IMR-90 (cell line): ENCODE results near the gene LIMS2. TPM values are rescaled to one million over a fixed set of nuclear protein-coding genes. Genes with fewer than 3 reads are reported as not detected.

Source experiments
- ATAC-seq: fragments of 200-7000 bp; cut with Tn5 transposase; 2 replicates; pipeline ENCODE4 v1.9.1; 2020; ENCODE audit warnings: low read depth, mild to moderate bottlenecking, moderate library complexity
- BruUV-seq: library from RNA; stranded (reverse); fragments of 400-500 nt; replicated peaks from 2 replicates; lab custom pipeline; 2021; lab: Mats Ljungman, UMichigan
- CTCF ChIA-PET: fragments of 300-600 bp; formaldehyde crosslinking; extraction: SDS; loops from one replicate; lab custom pipeline; 2021; ENCODE audit warnings: antibody characterized with exemption; lab: Yijun Ruan, JAX
- POLR2A ChIA-PET: fragments of 300-600 bp; sonication (Branson Sonifier 250); formaldehyde crosslinking; loops from one replicate; lab custom pipeline; 2022; ENCODE audit warnings: antibody characterized with exemption; ENCODE audit not compliant: unreplicated experiment; lab: Charles Lee
- DNase-seq: peaks from one replicate; pipeline ENCODE4 v3.0.0; 2013
- H2AFZ ChIP-seq: replicated peaks from 2 replicates; pipeline ENCODE3; 2013; ENCODE audit warnings: low read length, mild to moderate bottlenecking; ENCODE audit not compliant: poor library complexity
- H2AK5ac ChIP-seq: 2 replicates; pipeline ENCODE4 v1.6.1; 2013; ENCODE audit warnings: low read depth, low read length, inconsistent platforms
- H2AK9ac ChIP-seq: replicated peaks from 2 replicates; pipeline ENCODE3; 2013; ENCODE audit warnings: mild to moderate bottlenecking, low read depth, low read length, moderate library complexity; ENCODE audit not compliant: poor library complexity
- H2BK120ac ChIP-seq: 2 replicates; pipeline ENCODE4 v1.6.1; 2013; ENCODE audit warnings: low read depth, low read length, inconsistent platforms
- H2BK15ac ChIP-seq: 3 replicates; pipeline ENCODE4 v1.6.1; 2013; ENCODE audit warnings: low read depth, low read length, inconsistent platforms
- H2BK20ac ChIP-seq: 2 replicates; pipeline ENCODE4 v1.6.1; 2013; ENCODE audit warnings: low read depth, mild to moderate bottlenecking, inconsistent platforms, low read length, moderate library complexity
- H2BK5ac ChIP-seq: 2 replicates; pipeline ENCODE4 v1.6.1; 2013; ENCODE audit warnings: mild to moderate bottlenecking, low read depth, low read length, inconsistent platforms; ENCODE audit not compliant: poor library complexity, severe bottlenecking
- H3K14ac ChIP-seq: replicated peaks from 2 replicates; pipeline ENCODE4 v1.6.1; 2013; ENCODE audit warnings: low read depth, low read length, inconsistent platforms
- H3K18ac ChIP-seq: 2 replicates; pipeline ENCODE4 v1.6.1; 2013; ENCODE audit warnings: low read depth, low read length, control low read depth
- H3K23ac ChIP-seq: 2 replicates; pipeline ENCODE4 v1.6.1; 2013; ENCODE audit warnings: low read depth, low read length, inconsistent platforms
- H3K27ac ChIP-seq: 2 replicates; pipeline ENCODE4 v1.5.1; 2013; ENCODE audit warnings: mild to moderate bottlenecking, control low read depth, low read length; ENCODE audit not compliant: insufficient read depth
- H3K27me3 ChIP-seq: 2 replicates; pipeline ENCODE4 v1.6.1; 2013; ENCODE audit warnings: low read length; ENCODE audit not compliant: control insufficient read depth, insufficient read depth
- H3K36me3 ChIP-seq: 2 replicates; pipeline ENCODE4 v1.6.1; 2013; ENCODE audit warnings: low read length, mixed read lengths; ENCODE audit not compliant: control insufficient read depth, insufficient read depth
- H3K4ac ChIP-seq: 2 replicates; pipeline ENCODE4 v1.6.1; 2013; ENCODE audit warnings: low read depth, low read length, inconsistent platforms
- H3K4me1 ChIP-seq: 2 replicates; pipeline ENCODE4 v1.6.1; 2013; ENCODE audit warnings: low read length, mixed read lengths; ENCODE audit not compliant: control insufficient read depth, insufficient read depth
- H3K4me2 ChIP-seq: 2 replicates; pipeline ENCODE4 v1.6.1; 2013; ENCODE audit warnings: low read depth, mild to moderate bottlenecking, control low read depth, low read length, moderate library complexity
- H3K4me3 ChIP-seq: 2 replicates; pipeline ENCODE4 v1.5.1; 2013; ENCODE audit warnings: low read depth, mild to moderate bottlenecking, control low read depth, low read length, moderate library complexity; ENCODE audit not compliant: insufficient read depth
- H3K56ac ChIP-seq: 2 replicates; pipeline ENCODE4 v1.6.1; 2013; ENCODE audit warnings: low read length, inconsistent platforms; ENCODE audit not compliant: insufficient read depth; ENCODE audit errors: extremely low read depth
- H3K79me1 ChIP-seq, 2 experiments: 2 replicates each; pipeline ENCODE4 v1.6.1; 2013; ENCODE audit warnings: low read length in 2 of 2, inconsistent platforms in 1 of 2, low read depth in 1 of 2
- H3K9ac ChIP-seq: 2 replicates; pipeline ENCODE4 v1.6.1; 2013; ENCODE audit warnings: low read depth, low read length, control low read depth
- H3K9me1 ChIP-seq: 2 replicates; pipeline ENCODE4 v1.6.1; 2013; ENCODE audit warnings: low read length, inconsistent platforms; ENCODE audit not compliant: insufficient read depth
- H3K9me3 ChIP-seq: 2 replicates; pipeline ENCODE4 v1.6.1; 2013; ENCODE audit warnings: low read length; ENCODE audit not compliant: control insufficient read depth, insufficient read depth
- H4K20me1 ChIP-seq: 2 replicates; pipeline ENCODE4 v1.6.1; 2013; ENCODE audit warnings: low read length, inconsistent platforms; ENCODE audit not compliant: insufficient read depth
- H4K5ac ChIP-seq: 2 replicates; pipeline ENCODE4 v1.6.1; 2013; ENCODE audit warnings: mild to moderate bottlenecking, low read depth, low read length, control low read depth
- H4K8ac ChIP-seq, 2 experiments: 2 replicates each; pipeline ENCODE4 v1.6.1; 2013; ENCODE audit warnings: low read depth in 2 of 2, low read length in 2 of 2, control low read depth in 1 of 2, inconsistent platforms in 1 of 2
- H4K91ac ChIP-seq: 2 replicates; pipeline ENCODE4 v1.6.1; 2013; ENCODE audit warnings: low read depth, low read length, inconsistent platforms; ENCODE audit not compliant: insufficient read depth
- BHLHE40 ChIP-seq: fragments of 150-350 bp; IDR thresholded peaks from 2 replicates; pipeline ENCODE4 v1.6.1; 2016; ENCODE audit warnings: mild to moderate bottlenecking, low read depth, low read length
- CEBPB ChIP-seq: IDR thresholded peaks from 2 replicates; pipeline ENCODE4 v1.6.1; 2012; ENCODE audit warnings: low read depth, low read length, improper control_type of control experiment
- CHD1 ChIP-seq: IDR thresholded peaks from 2 replicates; pipeline ENCODE4 v1.6.1; 2012; ENCODE audit warnings: low read depth, low read length, improper control_type of control experiment
- FOS ChIP-seq: fragments of 150-350 bp; IDR thresholded peaks from 2 replicates; pipeline ENCODE4 v1.6.1; 2016; ENCODE audit warnings: low read depth, low read length
- MAFK ChIP-seq: IDR thresholded peaks from 2 replicates; pipeline ENCODE4 v1.6.1; 2012; ENCODE audit warnings: low read depth, low read length, improper control_type of control experiment
- MAZ ChIP-seq: IDR thresholded peaks from 2 replicates; pipeline ENCODE4 v1.6.1; 2012; ENCODE audit warnings: low read depth, mild to moderate bottlenecking, low read length, improper control_type of control experiment, moderate library complexity, borderline replicate concordance
- MXI1 ChIP-seq: IDR thresholded peaks from 2 replicates; pipeline ENCODE4 v1.6.1; 2012; ENCODE audit warnings: low read depth, mild to moderate bottlenecking, low read length, moderate library complexity, borderline replicate concordance
- POLR2A ChIP-seq: IDR thresholded peaks from 2 replicates; pipeline ENCODE4 v1.6.1; 2012; ENCODE audit warnings: mild to moderate bottlenecking, low read depth, low read length
- RFX5 ChIP-seq: IDR thresholded peaks from 2 replicates; pipeline ENCODE4 v1.8.0; 2012; ENCODE audit warnings: low read depth, mild to moderate bottlenecking, low read length, moderate library complexity
- SMC3 ChIP-seq: fragments of 150-350 bp; IDR thresholded peaks from 2 replicates; pipeline ENCODE4 v1.6.1; 2016; ENCODE audit warnings: low read depth, mild to moderate bottlenecking, antibody characterized with exemption, low read length, moderate library complexity
- WGBS, 2 experiments: methylation state at CpG; one replicate each; pipeline versions ENCODE4 v1.1.5 to v1.1.7; 2013; ENCODE audit warnings: missing lambda C conversion rate in 2 of 2; ENCODE audit not compliant: insufficient read length in 1 of 2; ENCODE audit errors: extremely low coverage in 2 of 2; 5-methylcytosine and 5-hydroxymethylcytosine counted together
- dilution Hi-C: fragments of 300-500 bp; cut with HindIII; formaldehyde crosslinking; loops from one replicate; pipeline ENCODE4 v1.14.3; 2018; ENCODE audit warnings: low sequenced_read_pairs; ENCODE audit not compliant: unreplicated experiment
- in situ Hi-C: fragments of 300-500 bp; cut with MboI; formaldehyde crosslinking; loops from 3 replicates; pipeline ENCODE4 v1.14.3; 2019; ENCODE audit warnings: low sequenced_read_pairs, inconsistent platforms, mixed read lengths
- intact Hi-C: fragments of 100-400 bp; cut with micrococcal nuclease; formaldehyde crosslinking; loops from 2 replicates; pipeline ENCODE4 v1.10.0; 2022
- polyA plus RNA-seq, 3 experiments: library from polyadenylated mRNA; depleted of rRNA; stranded (reverse); fragments of >200 nt; gene quantifications; 2 replicates each; pipeline ENCODE4 v1.2.3, GENCODE V29; 2012; ENCODE audit warnings: low replicate concordance in 1 of 3
- total RNA-seq: library from RNA; depleted of rRNA; stranded (reverse); fragments of >200 nt; gene quantifications from 2 replicates; pipeline ENCODE4 v1.2.3, GENCODE V29; 2012
- TF ChIP-seq, protein P1 (sequence below): fragments of 150-350 bp; IDR thresholded peaks from 2 replicates; pipeline ENCODE4 v1.6.1; 2017; ENCODE audit warnings: mild to moderate bottlenecking, antibody characterized with exemption, low read length, low read depth
- TF ChIP-seq, protein P2 (sequence below): conservative IDR thresholded peaks from 2 replicates; pipeline ENCODE4 v1.5.1; 2012; ENCODE audit warnings: mild to moderate bottlenecking, low read depth, low read length, improper control_type of control experiment

Gene LIMS2
- total and polyA plus RNA-seq, 2 of the 4 experiments (the other 2 are of a cell fraction): 1.3 to 18.8 TPM

DNA sequence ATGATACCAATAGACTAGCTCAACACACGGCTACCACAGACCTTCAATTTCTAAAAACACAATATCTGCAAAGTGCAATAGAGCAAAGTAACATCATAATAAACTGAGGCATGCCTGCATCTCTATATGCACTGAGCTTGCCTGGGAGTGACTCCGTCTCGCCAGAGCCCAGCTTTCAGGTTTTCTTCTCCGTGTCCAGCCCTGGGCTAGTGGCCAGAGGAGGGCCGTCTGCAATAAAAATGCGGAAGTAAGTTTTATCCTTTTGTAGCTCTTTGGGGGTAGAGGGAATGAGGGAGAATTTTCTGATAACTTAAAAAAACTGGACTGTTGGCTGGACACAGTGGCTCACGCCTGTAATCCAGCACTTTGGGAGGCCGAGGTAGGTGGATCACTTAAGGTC lies 70.3 kb downstream of the LIMS2 start:
- H3K4ac ChIP-seq: no peak overlapping the region
- TF ChIP-seq MXI1 (no peak), SMC3 (no peak), RFX5 (no peak), CHD1 (no peak), FOS (no peak), POLR2A (no peak), CEBPB (no peak), BHLHE40 (no peak), MAFK (no peak), MAZ (no peak)
- TF ChIP-seq, protein P1, sequence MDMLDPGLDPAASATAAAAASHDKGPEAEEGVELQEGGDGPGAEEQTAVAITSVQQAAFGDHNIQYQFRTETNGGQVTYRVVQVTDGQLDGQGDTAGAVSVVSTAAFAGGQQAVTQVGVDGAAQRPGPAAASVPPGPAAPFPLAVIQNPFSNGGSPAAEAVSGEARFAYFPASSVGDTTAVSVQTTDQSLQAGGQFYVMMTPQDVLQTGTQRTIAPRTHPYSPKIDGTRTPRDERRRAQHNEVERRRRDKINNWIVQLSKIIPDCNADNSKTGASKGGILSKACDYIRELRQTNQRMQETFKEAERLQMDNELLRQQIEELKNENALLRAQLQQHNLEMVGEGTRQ: no peak
- TF ChIP-seq, protein P2, sequence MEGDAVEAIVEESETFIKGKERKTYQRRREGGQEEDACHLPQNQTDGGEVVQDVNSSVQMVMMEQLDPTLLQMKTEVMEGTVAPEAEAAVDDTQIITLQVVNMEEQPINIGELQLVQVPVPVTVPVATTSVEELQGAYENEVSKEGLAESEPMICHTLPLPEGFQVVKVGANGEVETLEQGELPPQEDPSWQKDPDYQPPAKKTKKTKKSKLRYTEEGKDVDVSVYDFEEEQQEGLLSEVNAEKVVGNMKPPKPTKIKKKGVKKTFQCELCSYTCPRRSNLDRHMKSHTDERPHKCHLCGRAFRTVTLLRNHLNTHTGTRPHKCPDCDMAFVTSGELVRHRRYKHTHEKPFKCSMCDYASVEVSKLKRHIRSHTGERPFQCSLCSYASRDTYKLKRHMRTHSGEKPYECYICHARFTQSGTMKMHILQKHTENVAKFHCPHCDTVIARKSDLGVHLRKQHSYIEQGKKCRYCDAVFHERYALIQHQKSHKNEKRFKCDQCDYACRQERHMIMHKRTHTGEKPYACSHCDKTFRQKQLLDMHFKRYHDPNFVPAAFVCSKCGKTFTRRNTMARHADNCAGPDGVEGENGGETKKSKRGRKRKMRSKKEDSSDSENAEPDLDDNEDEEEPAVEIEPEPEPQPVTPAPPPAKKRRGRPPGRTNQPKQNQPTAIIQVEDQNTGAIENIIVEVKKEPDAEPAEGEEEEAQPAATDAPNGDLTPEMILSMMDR: no peak
- in situ Hi-C loops (no loop called here), intact Hi-C loops (no loop called here), dilution Hi-C loops (no loop called here)
- H2BK20ac ChIP-seq: no peak overlapping the region
- no peak overlapping the region for H3K4me2 ChIP-seq
- 89% methylated on average over 3 of the region's 8 CpGs; no CpG with 5 or more reads in 1 of the 2 experiments for WGBS, 2 experiments
- no peak overlapping the region for H3K4me3 ChIP-seq
- H3K79me1 ChIP-seq: no peaks in the 10 kb centered on the region
- H3K9ac ChIP-seq: no peak overlapping the region
- H2AK9ac ChIP-seq: no peak overlapping the region
- H3K9me3 ChIP-seq: peaks cover 11% of the 10 kb centered on the region
- H4K91ac ChIP-seq: no peak overlapping the region
- no peak overlapping the region for H4K5ac ChIP-seq
- no peaks in the 10 kb centered on the region for H4K20me1 ChIP-seq
- no peak overlapping the region for H3K23ac ChIP-seq
- no peak overlapping the region for H2AFZ ChIP-seq
- no peak overlapping the region for H2BK120ac ChIP-seq
- H3K18ac ChIP-seq: no peak overlapping the region
- H3K27me3 ChIP-seq: peaks cover 15% of the 10 kb centered on the region; the same call in 1 of the 2 replicates
- ATAC-seq: no peak
- H4K8ac ChIP-seq: no peak overlapping the region
- no peak overlapping the region for H3K27ac ChIP-seq
- H3K14ac ChIP-seq: no peak overlapping the region
- no peak for DNase-seq
- CTCF ChIA-PET: interaction anchor here (2.4 kb wide), 1 partner anchor 14 kb away, joined by 6 read pairs; no protein-coding TSS in a partner anchor
- H2BK5ac ChIP-seq: no peak overlapping the region
- no peaks in the 10 kb centered on the region for H3K9me1 ChIP-seq
- BruUV-seq: no TSS peak
- no peaks in the 10 kb centered on the region for H3K4me1 ChIP-seq
- H3K36me3 ChIP-seq: no peaks in the 10 kb centered on the region
- H2BK15ac ChIP-seq: no peak overlapping the region
- POLR2A ChIA-PET: no interaction called here
- no peak overlapping the region for H2AK5ac ChIP-seq
- H3K56ac ChIP-seq: no peak overlapping the region
